ENCODE data around the gene AATK. TPM values are rescaled to one million over a fixed set of nuclear protein-coding genes. Genes with fewer than 3 reads are reported as not detected.

AATK gene
- total and polyA plus RNA-seq, 12 donors: 1.5 to 8.5 (median 6.2) TPM

GRCh38 chr17:81071761-81072741 lies 94.0 kb downstream of the AATK start:
- Histone ChIP-seq H3K9me3 (no peaks in the 10 kb centered on the region), H3K4me1 (peaks cover 0 to 8% (median 3%) of the 10 kb centered on the region in 9 donors), H3K4me3 (no peak overlapping the region), H3K27ac (no peak overlapping the region), H3K27me3 (no peaks in the 10 kb centered on the region), H3K36me3 (peaks cover 0 to 8% (median 0%) of the 10 kb centered on the region in 9 donors)
- no peak for TF ChIP-seq CTCF (IDR thresholded peaks at IDR 0.05)
- WGBS, 2 donors: 81 to 83% methylated on average over 38 to 39 of the region's 39 CpGs
- intact Hi-C loops (cut with DNase I): no loop called here
- no peak for DNase-seq
- no peak for ATAC-seq

GRCh38 chr17:81070541-81071246 lies 95.3 kb downstream of the AATK start:
- Histone ChIP-seq H3K9me3 (no peaks in the 10 kb centered on the region), H3K27me3 (no peaks in the 10 kb centered on the region), H3K27ac (no peak overlapping the region), H3K4me3 (no peak overlapping the region), H3K4me1 (peaks cover 0 to 11% (median 3%) of the 10 kb centered on the region in 9 donors), H3K36me3 (no peaks in the 10 kb centered on the region)
- intact Hi-C loops (cut with DNase I): no loop called here
- no peak for ATAC-seq
- DNase-seq: no peak
- TF ChIP-seq CTCF (IDR thresholded peaks at IDR 0.05): no peak
- 87 to 89% methylated on average over 25 of the region's 25 CpGs for WGBS, 2 donors

GRCh38 chr17:81069135-81069645 lies 96.8 kb downstream of the AATK start:
- H3K27me3 ChIP-seq: no peaks in the 10 kb centered on the region
- ATAC-seq (peak in 7 of 8 donors; percentile 26 to 84 (median 48)), DNase-seq (no peak)
- no peaks in the 10 kb centered on the region for H3K9me3 ChIP-seq
- TF ChIP-seq CTCF (IDR thresholded peaks at IDR 0.05): peak in 1 of 9 donors; percentile 10
- H3K36me3 ChIP-seq: no peaks in the 10 kb centered on the region
- intact Hi-C loops (cut with DNase I): no loop called here
- H3K4me3 ChIP-seq: no peak overlapping the region
- 91 to 94% methylated on average over 23 of the region's 23 CpGs for WGBS, 2 donors
- H3K4me1 ChIP-seq: peaks cover 11 to 26% (median 18%) of the 10 kb centered on the region in 9 donors
- H3K27ac ChIP-seq: peak overlapping the region in 3 of 10 donors; percentile 1 to 48 (median 36)
